GM19328 (cell line): Measurements from ENCODE around the gene TSSK1B.
"Not testable (repeated sequence)": the region's sequence is repeated elsewhere in the genome, so short reads cannot be mapped to it uniquely, and the experiment has no call there.

Experiments
- ATAC-seq: cut with Tn5 transposase; IDR thresholded peaks from one replicate; pipeline ENCODE4 v1.9.1; 2021; ENCODE audit warnings: mild to moderate bottlenecking, moderate library complexity; ENCODE audit not compliant: unreplicated experiment

The TSSK1B gene, protein sequence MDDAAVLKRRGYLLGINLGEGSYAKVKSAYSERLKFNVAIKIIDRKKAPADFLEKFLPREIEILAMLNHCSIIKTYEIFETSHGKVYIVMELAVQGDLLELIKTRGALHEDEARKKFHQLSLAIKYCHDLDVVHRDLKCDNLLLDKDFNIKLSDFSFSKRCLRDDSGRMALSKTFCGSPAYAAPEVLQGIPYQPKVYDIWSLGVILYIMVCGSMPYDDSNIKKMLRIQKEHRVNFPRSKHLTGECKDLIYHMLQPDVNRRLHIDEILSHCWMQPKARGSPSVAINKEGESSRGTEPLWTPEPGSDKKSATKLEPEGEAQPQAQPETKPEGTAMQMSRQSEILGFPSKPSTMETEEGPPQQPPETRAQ

DNA sequence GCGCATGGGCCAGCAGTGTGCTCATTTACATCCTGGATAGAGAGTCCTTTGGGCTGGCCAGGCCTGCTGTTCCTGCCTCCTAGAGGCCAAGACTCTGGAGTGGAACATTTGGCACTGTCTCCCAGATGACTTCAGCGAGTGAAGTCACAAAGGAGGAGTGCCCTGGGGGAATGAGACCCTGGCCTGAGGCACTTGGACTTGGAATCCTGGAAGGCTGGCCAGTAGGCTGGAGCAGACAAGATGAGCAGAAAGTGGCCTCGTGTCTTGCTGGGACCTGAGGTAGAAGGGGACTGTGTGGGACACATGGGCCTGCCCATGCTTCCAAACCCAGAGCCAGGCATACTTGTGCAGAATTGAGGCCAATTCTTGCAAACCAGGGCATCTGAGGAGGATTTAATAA lies at the start of gene TSSK1B:
Gene TSSK1B (minus strand): TSS at position 101 of the 400 bp plus-strand sequence. CDS start 150 bp downstream, outside the sequence.
- ATAC-seq, result no peak

DNA sequence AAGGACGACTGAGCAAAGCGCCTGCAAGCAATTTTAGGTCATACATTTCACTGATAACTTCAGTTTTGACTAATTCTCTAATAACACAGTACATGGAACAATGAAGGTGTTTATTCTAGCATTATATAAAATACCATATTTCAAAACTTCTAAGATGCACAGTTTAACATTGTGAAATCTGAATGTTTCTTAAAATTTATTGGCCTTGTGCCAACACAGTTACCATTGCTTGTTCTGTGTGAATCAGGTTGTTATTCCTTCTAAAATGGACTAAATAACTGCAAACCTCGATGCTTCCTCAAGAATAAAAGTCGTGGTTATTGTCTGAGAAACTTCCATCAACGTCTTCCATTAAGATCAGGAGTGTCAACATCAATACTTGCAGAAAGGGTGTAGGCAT lies 45.5 kb upstream of the TSSK1B start:
- no peak for ATAC-seq

- no peak for ATAC-seq
Measured at GRCh38 chr5:113478691-113479090, 43.9 kb upstream of the TSSK1B start.

DNA sequence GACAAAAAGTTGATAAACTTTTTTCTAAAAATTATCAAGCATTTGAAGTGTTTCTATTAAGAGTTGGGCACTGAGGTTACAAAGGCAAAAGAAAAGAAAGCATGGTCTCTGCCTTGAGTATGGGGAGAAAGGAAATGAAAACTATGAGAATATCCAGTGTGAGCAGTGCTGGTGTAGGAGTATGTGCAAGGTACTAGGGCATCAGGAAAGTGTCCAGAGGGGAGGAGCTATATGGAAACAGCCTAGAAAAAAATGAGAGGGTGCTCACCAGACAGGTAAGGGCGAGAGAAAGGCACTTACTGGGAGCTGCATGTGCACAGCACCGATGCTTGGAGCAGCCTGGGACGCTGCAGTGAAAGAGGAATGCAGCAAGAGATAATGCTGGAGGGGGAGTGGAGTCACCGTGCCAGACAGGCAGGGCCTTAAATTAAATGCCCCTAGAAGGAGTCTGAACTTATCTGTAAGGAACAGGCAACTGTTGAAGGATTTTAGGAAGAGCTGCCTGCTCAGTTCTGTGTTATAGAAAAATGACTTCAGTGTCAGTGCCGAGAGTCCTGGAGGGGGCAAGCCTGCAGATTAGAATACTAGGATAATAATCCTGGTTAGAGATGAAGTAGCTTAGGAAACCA lies 39.4 kb upstream of the TSSK1B start:
- no peak for ATAC-seq

DNA sequence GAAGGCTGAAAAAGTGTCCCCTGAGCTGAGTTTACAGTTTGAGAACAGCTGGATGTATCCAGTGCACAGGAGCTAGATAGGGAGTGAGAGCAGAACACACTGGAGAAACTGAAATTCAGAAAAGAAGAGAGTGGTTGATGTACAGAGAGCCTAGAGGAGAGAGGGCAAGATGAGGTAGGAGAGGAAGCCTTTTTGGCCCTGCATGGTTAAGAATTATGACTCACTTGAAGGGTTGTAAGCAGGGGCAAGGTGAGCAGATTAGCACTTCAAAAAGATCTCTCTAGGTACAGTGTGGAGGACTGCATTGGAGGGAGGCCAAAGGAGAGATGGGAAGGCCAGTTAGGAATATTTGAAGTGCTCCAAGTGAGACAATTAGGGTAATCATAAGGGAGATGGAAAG lies 28.2 kb upstream of the TSSK1B start:
- ATAC-seq, result no peak

DNA sequence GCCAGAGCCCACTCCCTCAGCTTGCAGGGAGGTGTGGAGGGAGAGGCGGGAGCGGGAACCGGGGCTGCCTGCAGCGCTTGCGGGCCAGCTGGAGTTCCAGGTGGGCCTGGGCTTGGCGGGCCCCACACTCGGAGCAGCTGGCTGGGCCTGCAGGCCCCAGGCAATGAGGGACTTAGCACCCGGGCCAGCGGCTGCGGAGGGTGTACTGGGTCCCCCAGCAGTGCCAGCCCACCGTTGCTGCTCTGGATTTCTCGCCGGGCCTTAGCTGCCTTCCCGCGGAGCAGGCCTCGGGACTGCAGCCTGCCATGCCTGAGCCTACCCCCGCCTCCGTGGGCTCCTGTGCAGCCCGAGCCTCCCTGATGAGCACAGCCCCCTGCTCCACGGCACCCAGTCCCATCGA lies 22.3 kb upstream of the TSSK1B start:
- ATAC-seq, result not testable (repeated sequence)

GRCh38 chr5:113452941-113453340 lies 18.2 kb upstream of the TSSK1B start:
- no peak for ATAC-seq

GRCh38 chr5:113451797-113452196 lies 17.0 kb upstream of the TSSK1B start:
- ATAC-seq, result no peak

- ATAC-seq, result no peak
Measured at GRCh38 chr5:113450929-113451328, 16.1 kb upstream of the TSSK1B start.

- ATAC-seq, result no peak
Measured at GRCh38 chr5:113450462-113450861, 15.7 kb upstream of the TSSK1B start.

GRCh38 chr5:113448252-113448651 lies 13.5 kb upstream of the TSSK1B start:
- ATAC-seq, result no peak

DNA sequence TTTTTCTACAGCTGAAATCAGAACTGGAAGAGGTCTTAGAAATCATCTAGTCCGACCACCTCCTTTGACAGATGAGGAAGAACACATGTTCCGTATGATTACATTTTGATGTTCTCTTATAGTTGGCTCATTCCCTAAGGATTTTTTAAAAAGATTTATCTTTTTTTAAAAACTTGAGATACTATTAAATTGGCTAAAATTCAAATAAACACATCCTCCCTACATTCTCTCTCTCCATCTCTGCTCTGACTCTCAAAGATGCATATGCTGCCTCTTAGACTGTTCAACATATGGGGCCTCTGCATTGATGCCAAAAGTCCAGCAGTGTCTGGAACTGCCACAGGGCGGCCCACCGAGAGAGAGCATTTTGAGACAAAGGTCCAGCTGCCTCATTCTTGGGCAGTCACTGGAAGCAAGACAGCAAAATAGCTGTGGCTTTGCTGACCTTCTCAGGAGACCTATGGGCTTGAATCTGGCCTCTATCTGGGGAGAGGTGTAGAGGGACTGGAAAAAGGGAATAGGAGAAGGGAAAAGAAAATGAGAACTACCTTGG lies 12.8 kb upstream of the TSSK1B start:
- ATAC-seq, result no peak

DNA sequence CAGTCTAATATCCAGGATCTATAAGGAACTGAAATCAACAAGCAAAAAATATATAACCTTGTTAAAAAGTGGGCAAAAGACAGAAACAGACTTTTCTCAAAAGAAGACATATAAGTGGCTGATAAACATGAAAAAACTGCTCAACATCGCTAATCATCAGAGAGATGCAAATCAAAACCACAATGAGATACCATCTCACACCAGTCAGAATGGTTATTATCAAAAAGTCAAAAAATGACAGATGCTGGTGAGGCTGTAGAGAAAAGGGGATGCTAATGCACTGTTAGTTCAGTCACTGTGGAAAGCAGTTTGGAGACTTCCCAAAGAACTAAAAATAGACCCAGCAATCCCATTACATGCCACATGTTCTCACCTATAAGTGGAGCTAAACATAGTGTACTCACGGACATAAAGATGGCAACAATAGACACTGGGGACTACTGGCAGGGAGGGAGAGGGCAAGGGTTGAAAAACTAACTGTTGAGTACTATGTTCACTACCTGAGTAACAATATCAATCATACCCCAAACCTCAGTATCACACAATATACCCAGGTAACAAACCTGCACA lies 11.7 kb upstream of the TSSK1B start:
- ATAC-seq, result no peak

DNA sequence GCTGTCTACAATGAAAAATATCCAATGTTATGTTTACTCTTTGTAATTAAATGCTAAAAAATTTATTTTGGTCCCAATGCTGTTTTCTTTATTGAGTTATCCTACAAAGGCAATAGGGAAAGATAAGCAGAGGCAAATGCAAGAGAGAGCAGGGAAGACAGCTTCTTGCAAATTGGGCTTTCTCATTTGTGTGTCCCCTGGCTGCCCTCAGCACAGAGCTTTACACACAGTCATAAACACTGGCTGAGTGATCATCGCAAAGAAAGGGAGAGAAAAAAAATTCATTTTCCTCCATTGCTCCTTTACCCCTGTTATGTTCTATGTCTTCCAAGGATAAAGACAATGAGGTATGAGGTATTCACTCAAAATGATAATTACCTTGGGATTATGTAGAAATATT lies 2.3 kb upstream of the TSSK1B start:
- ATAC-seq, result no peak

- ATAC-seq, result no peak
Measured at GRCh38 chr5:113435575-113435974, 786 bp upstream of the TSSK1B start.

GRCh38 chr5:113433862-113434612 lies 752 bp downstream of the TSSK1B start:
- no peak for ATAC-seq

GRCh38 chr5:113433071-113433470 lies 1.7 kb downstream of the TSSK1B start:
- no peak for ATAC-seq

DNA sequence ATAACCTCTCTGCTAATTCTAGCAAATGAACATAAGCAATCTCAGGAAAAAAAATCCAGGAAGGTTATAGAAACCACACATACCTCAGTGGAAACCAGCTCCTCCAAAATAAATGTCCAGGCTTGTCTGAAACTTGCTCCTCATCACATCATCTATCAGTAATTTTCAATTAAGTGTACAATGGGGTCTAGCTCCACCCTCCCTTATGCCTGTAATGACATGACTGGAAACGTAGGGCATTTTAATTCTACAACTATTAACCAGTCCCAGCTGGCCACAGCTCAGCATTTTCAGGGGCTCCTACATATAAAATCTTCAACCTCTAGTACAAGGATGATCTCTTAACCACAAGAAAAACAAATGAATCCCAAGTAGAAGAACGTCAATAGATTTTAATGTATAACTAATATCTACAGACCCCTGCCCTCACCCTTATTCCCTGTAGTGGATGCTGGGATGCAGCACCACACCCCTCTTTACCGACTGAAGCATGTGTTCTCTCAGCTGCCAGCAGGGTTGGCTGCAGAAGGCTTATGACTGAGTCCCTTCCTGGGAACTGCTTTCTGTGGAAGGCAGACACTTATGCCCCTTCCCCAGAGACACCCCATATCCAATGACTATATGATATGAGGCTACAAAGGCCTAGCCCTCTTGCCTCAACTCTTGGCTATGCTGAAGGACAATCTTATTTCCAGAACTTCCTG lies 6.8 kb downstream of the TSSK1B start:
- no peak for ATAC-seq

DNA sequence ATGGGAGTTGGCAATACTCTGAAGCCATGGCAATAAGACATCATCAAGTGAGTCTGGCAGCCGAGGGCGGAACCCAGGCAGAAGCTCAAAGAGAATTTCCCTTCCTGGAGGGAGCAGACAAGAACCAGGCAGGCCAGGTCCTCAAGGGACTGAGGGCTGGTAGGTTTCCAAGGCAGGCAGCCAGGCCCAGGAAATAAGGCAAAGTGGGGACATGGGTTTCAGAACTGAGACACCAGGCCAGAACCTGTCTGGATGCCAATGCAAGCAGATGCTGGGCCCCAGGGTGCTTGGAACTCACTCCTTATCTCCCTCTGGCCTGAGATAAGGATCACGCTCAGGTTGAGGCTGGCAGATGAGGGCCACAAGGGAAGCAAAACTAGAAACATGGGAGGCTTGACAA lies 8.9 kb downstream of the TSSK1B start:
- ATAC-seq, result no peak

- no peak for ATAC-seq
Measured at GRCh38 chr5:113421693-113422092, 13.1 kb downstream of the TSSK1B start.

GRCh38 chr5:113405530-113405929 lies 29.3 kb downstream of the TSSK1B start:
- ATAC-seq, result no peak
